Esophagus muscularis mucosa (tissue), 4 donors: ENCODE data around the gene ADPRHL1. TPM values are rescaled to one million over a fixed set of nuclear protein-coding genes. Genes with fewer than 3 reads are reported as not detected.

Source experiments
- DNase-seq: peaks from one replicate; pipeline ENCODE4 v3.0.0-alpha.2; 2017; ENCODE audit errors: extremely low spot score
- H3K27ac ChIP-seq, 4 donors: fragments of 200-600 bp; sonication (generic); replicated peaks in 1 of 4; 1 replicate in 3 of 4; 2 replicates in 1 of 4; pipeline ENCODE4 v1.5.1; 2016 to 2019; ENCODE audit warnings: mild to moderate bottlenecking in 1 of 4
- H3K27me3 ChIP-seq, 4 donors: fragments of 200-600 bp; sonication (generic); one replicate each; pipeline versions ENCODE4 v1.5.1 to v1.6.0; 2016 to 2019
- H3K36me3 ChIP-seq, 4 donors: fragments of 200-600 bp; sonication (generic); one replicate each; pipeline ENCODE4 v1.5.1; 2016 to 2019
- H3K4me1 ChIP-seq, 4 donors: fragments of 200-600 bp; sonication (generic); one replicate each; pipeline ENCODE4 v1.5.1; 2016 to 2019
- H3K4me3 ChIP-seq, 4 donors: fragments of 200-600 bp; sonication (generic); 1 replicate in 2 of 4; 2 replicates in 2 of 4; pipeline ENCODE4 v1.5.1; 2016 to 2019; ENCODE audit warnings: mild to moderate bottlenecking in 4 of 4, moderate library complexity in 1 of 4
- H3K9me3 ChIP-seq, 4 donors: fragments of 200-600 bp; sonication (generic); 1 replicate in 3 of 4; 2 replicates in 1 of 4; pipeline ENCODE4 v1.5.1; 2016 to 2019
- CTCF ChIP-seq, 3 experiments: fragments of 200-600 bp in 2 of 3; fragments of 450-650 bp in 1 of 3; sonication (generic) in 2 of 3; IDR thresholded peaks; one replicate each; pipeline ENCODE4 v1.5.1; 2017 to 2019; ENCODE audit warnings: antibody characterized with exemption in 3 of 3, mild to moderate bottlenecking in 2 of 3, moderate library complexity in 1 of 3
- EP300 ChIP-seq: sonication (generic); formaldehyde crosslinking; IDR thresholded peaks from one replicate; pipeline ENCODE4 v1.6.1; 2017; ENCODE audit warnings: antibody characterized with exemption
- POLR2A ChIP-seq: fragments of 450-650 bp; IDR thresholded peaks from one replicate; pipeline ENCODE4 v1.6.1; 2017; ENCODE audit warnings: antibody characterized with exemption, moderate library complexity, mild to moderate bottlenecking, low read depth
- POLR2AphosphoS5 ChIP-seq, 2 donors: sonication (generic); formaldehyde crosslinking; IDR thresholded peaks; one replicate each; pipeline ENCODE4 v1.6.1; 2017; ENCODE audit warnings: antibody characterized with exemption in 2 of 2
- WGBS: methylation state at CpG from one replicate; pipeline ENCODE4 v1.1.5; 2018; 5-methylcytosine and 5-hydroxymethylcytosine counted together
- intact Hi-C: fragments of 100-400 bp; cut with DNase I; formaldehyde crosslinking; loops from one replicate; pipeline ENCODE4 v1.15.1; 2023
- total RNA-seq, 4 donors: library from RNA; depleted of rRNA; stranded (reverse); fragments of >200 nt; gene quantifications; one replicate each; pipeline versions ENCODE4 v1.1.0 to v1.2.1, GENCODE V29; 2016

The ADPRHL1 gene
- total RNA-seq, 4 donors from 2014 or later: 6.9 to 26.2 (median 11.0) TPM

GRCh38 chr13:113404366-113404722 lies 48.9 kb downstream of the ADPRHL1 start:
- H3K4me1 ChIP-seq: peaks cover 9 to 32% (median 26%) of the 10 kb centered on the region in 4 donors
- H3K27ac ChIP-seq: peak overlapping the region in 1 of 4 donors; percentile 45
- H3K4me3 ChIP-seq: no peak overlapping the region
- peaks cover 0 to 32% (median 0%) of the 10 kb centered on the region in 4 donors for H3K36me3 ChIP-seq
- no peaks in the 10 kb centered on the region for H3K9me3 ChIP-seq
- no peak for DNase-seq
- 100% methylated on average over 2 of the region's 2 CpGs for WGBS
- H3K27me3 ChIP-seq: peaks cover 0 to 64% (median 0%) of the 10 kb centered on the region in 4 donors
- intact Hi-C loops: no loop called here
- no peak for TF ChIP-seq POLR2A
- TF ChIP-seq EP300: no peak
- no peak for TF ChIP-seq CTCF (IDR thresholded peaks at IDR 0.05)
- TF ChIP-seq POLR2AphosphoS5 (IDR thresholded peaks at IDR 0.05): no peak

GRCh38 chr13:113403255-113404104 lies 49.8 kb downstream of the ADPRHL1 start:
- intact Hi-C loops: no loop called here
- Histone ChIP-seq H3K9me3 (no peaks in the 10 kb centered on the region), H3K4me3 (no peak overlapping the region), H3K4me1 (peaks cover 9 to 41% (median 31%) of the 10 kb centered on the region in 4 donors), H3K36me3 (peaks cover 0 to 32% (median 0%) of the 10 kb centered on the region in 4 donors), H3K27ac (peak overlapping the region in 1 of 4 donors; percentile 86), H3K27me3 (peaks cover 0 to 58% (median 0%) of the 10 kb centered on the region in 4 donors)
- DNase-seq: no peak
- TF ChIP-seq CTCF (IDR thresholded peaks at IDR 0.05) (no peak), POLR2AphosphoS5 (IDR thresholded peaks at IDR 0.05) (no peak), EP300 (no peak)
- 92% methylated on average over 21 of the region's 32 CpGs for WGBS

GRCh38 chr13:113402471-113403254 lies 50.6 kb downstream of the ADPRHL1 start:
- WGBS: 93% methylated on average over 17 of the region's 33 CpGs

More at GRCh38 chr13:113402471-113403254, 50.6 kb downstream of the ADPRHL1 start:
- Histone ChIP-seq H3K27me3 (peaks cover 0 to 51% (median 0%) of the 10 kb centered on the region in 4 donors), H3K36me3 (peaks cover 0 to 30% (median 0%) of the 10 kb centered on the region in 4 donors), H3K9me3 (no peaks in the 10 kb centered on the region), H3K27ac (peak overlapping the region in 1 of 4 donors; percentile 86), H3K4me3 (no peak overlapping the region), H3K4me1 (peaks cover 9 to 44% (median 31%) of the 10 kb centered on the region in 4 donors)
- intact Hi-C loops: no loop called here
- no peak for DNase-seq
- TF ChIP-seq CTCF (IDR thresholded peaks at IDR 0.05) (no peak), POLR2A (no peak), EP300 (no peak)
